Bronchial epithelial cell (primary cell): ENCODE data around the gene SOX3. TPM values are rescaled to one million over a fixed set of nuclear protein-coding genes. Genes with fewer than 3 reads are reported as not detected.
A peak's percentile ranks its signal among the peaks of the same experiment; 100 is the strongest.

Source experiments
- DNase-seq: peaks from one replicate; pipeline ENCODE4 v3.0.0-alpha.2; 2010; ENCODE audit warnings: low read depth
- FAIRE-seq: peaks from 2 replicates; lab custom pipeline; 2011; peaks lifted over from hg19 to GRCh38; lab: Jason Lieb, UNC
- H3K27me3 ChIP-seq: 2 replicates; pipeline ENCODE4 v1.5.1; 2011; ENCODE audit warnings: low read length; ENCODE audit not compliant: control insufficient read depth, insufficient read depth
- H3K36me3 ChIP-seq: 2 replicates; pipeline ENCODE4 v1.5.1; 2011; ENCODE audit warnings: low read length; ENCODE audit not compliant: control insufficient read depth, insufficient read depth
- H3K4me3 ChIP-seq: 2 replicates; pipeline ENCODE4 v1.5.1; 2011; ENCODE audit warnings: mild to moderate bottlenecking, low read depth, low read length, control low read depth
- CTCF ChIP-seq: IDR thresholded peaks from 2 replicates; pipeline ENCODE4 v1.5.1; 2011; ENCODE audit warnings: mild to moderate bottlenecking, moderate library complexity, low read length, control low read depth, inconsistent platforms; ENCODE audit not compliant: insufficient read depth, severe bottlenecking
- total RNA-seq: library from RNA; depleted of rRNA; stranded (reverse); fragments of >200 nt; gene quantifications from 2 replicates; pipeline ENCODE4 v1.2.1, GENCODE V29; 2014

Gene SOX3
- total RNA-seq, 1 donor from 2014 or later, result not detected

GRCh38 chrX:140492066-140492994, 12.5 kb downstream of the SOX3 start:
- Histone ChIP-seq H3K27me3 (no peaks in the 10 kb centered on the region), H3K36me3 (no peaks in the 10 kb centered on the region), H3K4me3 (no peak overlapping the region)
- FAIRE-seq (no peak), DNase-seq (no peak)
- no peak for TF ChIP-seq CTCF

GRCh38 chrX:140480765-140481164, 24.1 kb downstream of the SOX3 start:
- H3K27me3 ChIP-seq, result no peaks in the 10 kb centered on the region
- no peak overlapping the region for H3K4me3 ChIP-seq
- H3K36me3 ChIP-seq, result no peaks in the 10 kb centered on the region
- no peak for TF ChIP-seq CTCF
- DNase-seq (no peak), FAIRE-seq (no peak)

- no peaks in the 10 kb centered on the region for H3K36me3 ChIP-seq
- FAIRE-seq, result no peak
Observed at GRCh38 chrX:140477987-140478386, 26.9 kb downstream of the SOX3 start.

DNA sequence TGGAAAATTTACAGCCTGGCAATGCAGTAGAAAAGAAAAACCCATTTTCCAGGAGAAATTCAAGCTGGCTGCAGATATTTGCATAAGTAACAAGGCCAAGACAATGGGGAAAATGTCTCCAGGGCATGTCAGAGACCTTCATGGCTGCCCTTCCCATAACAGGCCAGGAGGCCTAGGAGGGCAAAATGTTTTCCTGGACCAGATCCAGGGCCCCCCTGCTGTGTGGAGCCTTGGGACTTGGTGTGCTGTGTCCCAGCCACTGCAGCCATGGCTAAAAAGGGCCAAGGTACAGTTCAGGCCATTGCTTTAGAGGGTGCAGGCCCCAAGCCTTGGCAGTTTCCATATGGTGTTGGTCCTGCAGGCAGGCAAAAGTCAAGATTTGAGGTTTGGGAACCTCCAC, 29.8 kb downstream of the SOX3 start:
- no peak for DNase-seq
- no peaks in the 10 kb centered on the region for H3K36me3 ChIP-seq
- FAIRE-seq, result no peak
- no peaks in the 10 kb centered on the region for H3K27me3 ChIP-seq
- no peak overlapping the region for H3K4me3 ChIP-seq
- TF ChIP-seq CTCF, result no peak

More at GRCh38 chrX:140477987-140478386, 26.9 kb downstream of the SOX3 start:
- no peak for DNase-seq
- no peak for TF ChIP-seq CTCF
- Histone ChIP-seq H3K4me3 (no peak overlapping the region), H3K27me3 (no peaks in the 10 kb centered on the region)

- no peak for TF ChIP-seq CTCF
- FAIRE-seq, result no peak
Observed at GRCh38 chrX:140467211-140467610, 37.7 kb downstream of the SOX3 start.

More at GRCh38 chrX:140467211-140467610, 37.7 kb downstream of the SOX3 start:
- Histone ChIP-seq H3K4me3 (no peak overlapping the region), H3K36me3 (no peaks in the 10 kb centered on the region), H3K27me3 (no peaks in the 10 kb centered on the region)
- DNase-seq, result peak; percentile 5

Other genes with a start within 250 kb of the SOX3 start
- 0.26 and 0.53 TPM in 2 replicates for gene LINC00632, start 204.7 kb upstream of the SOX3 start, total RNA-seq